Activated naive CD4-positive, alpha-beta T cell treated with anti-CD3 and anti-CD28 coated beads, Interleukin-2, amount 50 U/mL, for 24 hours (primary cell): ENCODE measurements around the gene DACH1.

Experiments used
- H3K27ac Mint-ChIP-seq: one replicate; pipeline ENCODE4 v1.8.0; 2021; ENCODE audit warnings: mild to moderate bottlenecking, mixed read lengths
- H3K27me3 Mint-ChIP-seq: one replicate; pipeline ENCODE4 v1.8.0; 2021; ENCODE audit warnings: mixed read lengths
- H3K36me3 Mint-ChIP-seq: one replicate; pipeline ENCODE4 v1.8.0; 2021; ENCODE audit warnings: mixed read lengths
- H3K4me1 Mint-ChIP-seq: one replicate; pipeline ENCODE4 v1.8.0; 2021; ENCODE audit warnings: mixed read lengths
- H3K4me3 Mint-ChIP-seq: one replicate; pipeline ENCODE4 v1.8.0; 2021; ENCODE audit warnings: mild to moderate bottlenecking, mixed read lengths
- H3K9me3 Mint-ChIP-seq: one replicate; pipeline ENCODE4 v1.8.0; 2021; ENCODE audit warnings: mixed read lengths

The DACH1 gene

DNA sequence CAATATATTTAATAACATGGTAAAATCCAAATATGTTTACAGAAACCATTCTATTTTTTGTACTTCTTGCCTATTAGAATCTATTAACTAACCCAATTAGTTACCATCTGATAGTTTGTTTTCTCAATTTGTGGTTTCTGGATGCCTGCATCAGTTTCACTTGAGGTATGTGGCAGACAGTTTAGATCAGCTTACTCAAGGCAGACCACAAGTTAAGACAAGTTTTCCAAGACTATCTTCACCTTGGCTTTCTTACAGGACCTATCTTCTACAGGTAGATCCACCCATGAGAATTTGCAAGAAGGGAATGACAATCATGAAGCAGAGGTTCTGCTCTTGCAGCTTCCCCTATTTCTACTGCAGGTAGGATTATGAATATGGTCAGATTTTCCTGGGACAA lies 458.6 kb downstream of the DACH1 start:
- Mint-ChIP-seq H3K9me3 (no peaks in the 10 kb centered on the region), H3K4me1 (no peaks in the 10 kb centered on the region), H3K36me3 (no peaks in the 10 kb centered on the region), H3K4me3 (no peak overlapping the region), H3K27me3 (no peaks in the 10 kb centered on the region), H3K27ac (no peak overlapping the region)

DNA sequence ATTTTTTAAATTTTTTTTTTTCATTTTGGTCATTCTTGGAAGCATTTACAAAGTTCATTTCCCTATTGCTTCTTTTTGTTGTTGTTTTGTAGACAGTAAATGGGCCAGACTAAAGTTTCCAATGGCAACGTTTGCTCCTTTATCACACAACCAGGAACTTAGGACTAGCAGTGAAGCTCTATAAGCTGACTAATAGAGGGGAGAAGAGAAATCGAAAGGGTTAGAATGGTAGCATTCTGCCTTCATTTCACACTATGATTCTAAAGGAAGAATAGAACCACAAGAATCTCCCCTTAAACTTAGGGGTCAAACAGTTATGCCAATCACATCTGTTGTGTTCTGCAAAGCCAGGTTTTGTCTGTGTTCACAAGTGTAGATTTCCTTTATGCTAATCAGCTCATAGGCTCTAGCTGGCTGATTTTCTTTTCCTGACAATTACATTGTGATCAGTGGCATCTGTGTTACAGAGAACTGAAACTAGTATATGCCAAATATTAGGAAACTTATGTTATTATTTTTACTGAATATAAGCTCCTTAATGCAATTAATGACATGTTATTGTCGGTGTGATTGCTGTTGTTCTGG lies 467.3 kb downstream of the DACH1 start:
- Mint-ChIP-seq H3K4me3 (no peak overlapping the region), H3K4me1 (no peaks in the 10 kb centered on the region), H3K36me3 (no peaks in the 10 kb centered on the region)

DNA sequence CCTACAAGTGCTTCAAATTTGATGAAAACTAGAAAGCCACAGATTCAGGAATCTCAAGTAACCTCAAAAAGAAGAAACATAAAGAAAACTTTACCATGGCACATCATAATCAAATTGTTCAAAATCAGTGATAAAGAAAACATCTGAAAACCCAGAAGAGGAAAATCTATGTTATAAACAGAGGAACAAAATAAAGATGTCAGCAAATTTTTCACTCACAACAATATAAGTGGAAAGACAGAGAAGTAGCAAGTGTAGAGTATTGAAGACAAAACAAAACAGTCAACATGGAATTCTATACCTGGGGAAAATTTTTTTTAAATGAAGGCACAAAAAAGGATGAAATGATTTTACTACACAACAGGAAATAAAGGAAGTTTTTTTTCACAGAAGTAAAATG lies 470.9 kb downstream of the DACH1 start:
- Mint-ChIP-seq H3K36me3 (no peaks in the 10 kb centered on the region), H3K4me1 (no peaks in the 10 kb centered on the region), H3K27ac (no peak overlapping the region), H3K4me3 (no peak overlapping the region), H3K27me3 (no peaks in the 10 kb centered on the region), H3K9me3 (peaks cover 13% of the 10 kb centered on the region)

More for the DNA sequence above, 467.3 kb downstream of the DACH1 start:
- Mint-ChIP-seq H3K9me3 (no peaks in the 10 kb centered on the region), H3K27ac (no peak overlapping the region), H3K27me3 (no peaks in the 10 kb centered on the region)

DNA sequence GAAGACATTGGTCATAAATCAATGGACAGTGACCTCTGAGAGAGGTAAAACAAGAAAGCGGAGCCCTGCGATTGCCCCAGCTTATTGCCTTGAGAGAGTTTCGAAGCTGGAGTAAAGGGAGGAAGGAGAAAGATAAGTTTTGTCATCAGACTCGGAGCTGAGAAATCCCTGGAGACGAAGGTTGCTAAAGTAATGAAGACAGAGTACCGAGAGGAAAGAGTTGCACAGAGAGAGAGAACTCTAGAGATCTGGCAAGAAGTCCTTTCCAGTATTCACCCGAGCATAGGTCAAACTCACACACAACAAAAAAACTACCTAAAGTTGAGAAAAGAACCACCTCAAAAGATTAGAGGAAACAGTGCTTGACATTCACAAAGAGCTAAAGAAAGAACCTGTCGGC lies 472.0 kb downstream of the DACH1 start:
- H3K27ac Mint-ChIP-seq, result no peak overlapping the region

DNA sequence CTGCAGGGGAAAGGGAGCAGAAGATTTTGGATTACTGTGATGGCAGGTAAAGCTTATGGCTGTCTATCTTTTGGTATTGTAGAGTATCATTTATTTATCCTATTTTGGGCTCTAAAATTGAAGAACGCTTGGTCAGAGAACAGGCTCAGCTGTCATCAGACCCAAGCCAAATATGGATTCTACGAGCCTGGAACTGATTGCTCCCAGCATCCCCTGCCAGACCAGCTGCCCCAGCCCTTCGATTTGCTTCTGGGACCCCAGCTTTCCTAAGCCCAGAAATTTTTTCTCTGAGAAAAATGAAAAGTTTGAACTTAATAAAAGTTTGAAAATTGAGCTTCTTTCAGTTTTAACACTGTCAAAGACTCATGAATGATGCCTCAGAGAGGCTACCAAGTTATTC lies 472.8 kb downstream of the DACH1 start:
- Mint-ChIP-seq H3K4me3 (no peak overlapping the region), H3K27ac (no peak overlapping the region), H3K9me3 (peaks cover 13% of the 10 kb centered on the region), H3K36me3 (no peaks in the 10 kb centered on the region), H3K27me3 (no peaks in the 10 kb centered on the region), H3K4me1 (no peaks in the 10 kb centered on the region)

More for the DNA sequence above, 472.0 kb downstream of the DACH1 start:
- Mint-ChIP-seq H3K4me3 (no peak overlapping the region), H3K9me3 (peaks cover 13% of the 10 kb centered on the region), H3K36me3 (no peaks in the 10 kb centered on the region), H3K4me1 (no peaks in the 10 kb centered on the region), H3K27me3 (no peaks in the 10 kb centered on the region)
